GM20000 (cell line): ENCODE measurements around the gene EHD2.

Experiments
- DNase-seq: peaks from one replicate; pipeline ENCODE4 v3.0.0; 2012; ENCODE audit warnings: low spot score
- CTCF ChIP-seq: IDR thresholded peaks from 2 replicates; pipeline ENCODE4 v1.5.1; 2012; ENCODE audit warnings: mild to moderate bottlenecking, control low read depth; ENCODE audit errors: extremely low read depth, missing control alignments

Gene EHD2

GRCh38 chr19:47681388-47681787 is 31.8 kb upstream of the EHD2 start:
- TF ChIP-seq CTCF: no peak

GRCh38 chr19:47681936-47682335 is 31.3 kb upstream of the EHD2 start:
- TF ChIP-seq CTCF: no peak
- DNase-seq: no peak

More at GRCh38 chr19:47681388-47681787, 31.8 kb upstream of the EHD2 start:
- DNase-seq: no peak

GRCh38 chr19:47682939-47683338 is 30.3 kb upstream of the EHD2 start:
- DNase-seq: no peak
- no peak for TF ChIP-seq CTCF

GRCh38 chr19:47686679-47687450 is 26.4 kb upstream of the EHD2 start:
- DNase-seq: no peak
- no peak for TF ChIP-seq CTCF

GRCh38 chr19:47687906-47688305 is 25.3 kb upstream of the EHD2 start:
- DNase-seq: no peak
- no peak for TF ChIP-seq CTCF

- TF ChIP-seq CTCF: no peak
- no peak for DNase-seq
Observed at GRCh38 chr19:47691090-47691489, 22.1 kb upstream of the EHD2 start.

- DNase-seq: no peak
- TF ChIP-seq CTCF: no peak
Observed at GRCh38 chr19:47691782-47692181, 21.4 kb upstream of the EHD2 start.
